Anterior cingulate cortex (tissue), 58 donors: ENCODE data around the gene KLHL35.
A peak's percentile ranks its signal among the peaks of the same experiment; 100 is the strongest.

Experiments used
- DNase-seq, 58 donors: peaks; one replicate each; lab custom pipeline; 2025; lab: John Stamatoyannopoulos, UW

The KLHL35 gene

DNA sequence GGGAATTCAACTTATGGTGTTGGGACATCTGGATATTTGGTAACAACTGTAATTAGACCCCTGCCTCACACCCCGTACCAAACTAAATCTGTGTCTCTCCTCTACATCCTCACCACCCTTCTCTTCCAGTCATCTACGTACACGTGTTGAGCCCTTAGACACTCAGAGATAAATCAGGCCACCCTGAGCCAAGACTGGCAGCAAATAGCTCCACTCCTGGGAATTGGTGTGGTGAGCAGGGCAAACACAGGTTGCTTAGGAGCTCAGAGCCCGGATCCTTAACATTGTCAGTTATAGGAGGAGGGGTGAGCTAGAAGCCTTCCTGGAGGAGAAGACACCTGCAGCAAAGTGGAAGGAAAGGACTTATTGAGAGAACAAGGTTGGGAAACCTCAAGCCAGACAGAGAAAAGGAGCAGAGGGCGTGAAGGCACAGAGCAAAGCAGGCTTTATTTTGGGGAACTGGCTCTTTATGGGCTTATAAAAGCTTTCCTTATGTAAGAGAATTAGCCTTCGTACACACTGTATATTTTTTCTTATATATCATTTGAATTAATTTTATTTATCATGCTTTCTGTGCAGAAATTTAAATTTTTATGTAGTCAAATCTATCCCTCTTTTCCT is 36.9 kb upstream of the KLHL35 start:
- DNase-seq: no peak

GRCh38 chr11:75468534-75469340 is 35.7 kb upstream of the KLHL35 start:
- no peak for DNase-seq

DNA sequence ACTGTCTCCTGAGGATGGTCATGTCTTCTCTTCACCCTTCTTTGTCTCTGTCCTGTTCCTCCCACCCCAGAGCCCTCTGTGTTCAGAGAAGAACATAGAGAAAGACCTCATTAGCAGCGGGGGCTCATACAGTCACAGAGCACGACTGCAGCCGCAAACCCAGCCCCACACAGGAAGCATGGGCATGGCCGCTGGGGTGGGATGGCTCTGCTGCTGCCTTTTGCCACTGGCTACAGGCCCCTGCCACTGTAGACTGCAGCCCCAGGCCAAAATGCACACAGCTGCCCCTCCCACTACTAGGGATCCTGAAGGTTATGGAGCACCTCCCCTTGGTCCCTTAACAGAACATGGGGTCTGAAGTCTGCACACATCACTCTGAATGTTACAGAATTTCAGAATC is 34.9 kb upstream of the KLHL35 start:
- DNase-seq: no peak

DNA sequence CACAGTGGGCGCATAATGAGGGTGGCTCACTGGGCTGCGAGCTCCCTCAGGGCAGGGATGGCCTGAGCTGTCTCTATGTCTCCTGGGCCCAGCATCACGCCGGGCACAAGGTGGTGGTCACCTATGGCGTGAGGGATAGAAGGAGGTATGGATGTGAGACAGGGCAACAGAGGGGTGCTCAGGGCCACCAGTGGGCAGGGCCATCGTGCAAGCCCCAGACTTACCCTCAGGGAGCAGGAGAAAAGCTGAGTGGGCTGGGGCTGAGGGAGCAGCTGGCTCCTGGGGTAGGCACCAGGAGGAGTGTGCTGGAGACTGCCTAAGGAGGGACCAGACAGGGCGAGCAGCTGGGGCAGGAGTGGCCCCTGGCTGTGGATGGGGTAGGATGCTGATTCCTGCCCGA is 34.3 kb upstream of the KLHL35 start:
- no peak for DNase-seq

DNA sequence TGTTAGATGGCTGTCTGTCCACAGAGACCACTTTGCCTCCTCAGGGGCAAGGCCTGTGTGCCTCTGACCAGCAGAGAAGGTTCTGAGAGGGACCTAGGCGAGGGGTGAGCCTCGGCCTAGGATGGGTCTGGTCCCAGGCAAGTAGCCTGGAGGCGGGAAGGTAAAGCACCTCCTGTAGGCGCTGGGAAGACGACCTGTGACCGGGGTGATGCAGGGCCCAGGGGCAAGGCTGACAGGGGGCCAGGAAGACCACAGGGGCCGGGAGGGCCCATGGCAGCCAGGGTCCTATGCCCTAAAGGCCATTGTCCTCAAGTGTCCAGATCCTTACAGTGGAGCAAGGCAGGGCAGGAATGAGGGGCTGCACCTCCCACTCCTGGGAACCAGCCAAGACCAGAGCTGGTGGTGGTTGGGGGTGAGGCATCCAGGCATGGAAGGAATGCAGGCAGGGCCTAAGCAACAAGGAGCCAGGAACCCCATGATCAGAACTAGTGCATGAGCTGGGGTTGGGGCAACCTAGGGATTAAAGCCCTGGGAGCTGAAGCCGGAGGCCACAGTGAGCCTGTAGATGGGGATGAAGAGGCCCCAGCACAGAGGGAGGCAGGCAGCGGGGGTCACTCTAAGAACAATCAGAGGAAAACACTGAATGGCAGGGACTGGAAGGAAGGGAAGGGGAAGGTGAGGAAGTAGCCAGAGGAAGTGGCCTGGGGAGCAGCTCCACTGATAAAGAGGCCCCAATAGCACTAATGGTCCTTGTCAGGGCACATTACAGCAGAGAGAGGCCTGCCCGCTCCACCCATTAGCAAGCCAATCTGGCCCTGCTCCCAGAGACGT is 32.9 kb upstream of the KLHL35 start:
- no peak for DNase-seq

- no peak for DNase-seq
These were observed 30.2 kb upstream of the KLHL35 start for GRCh38 chr11:75463106-75463774.

DNA sequence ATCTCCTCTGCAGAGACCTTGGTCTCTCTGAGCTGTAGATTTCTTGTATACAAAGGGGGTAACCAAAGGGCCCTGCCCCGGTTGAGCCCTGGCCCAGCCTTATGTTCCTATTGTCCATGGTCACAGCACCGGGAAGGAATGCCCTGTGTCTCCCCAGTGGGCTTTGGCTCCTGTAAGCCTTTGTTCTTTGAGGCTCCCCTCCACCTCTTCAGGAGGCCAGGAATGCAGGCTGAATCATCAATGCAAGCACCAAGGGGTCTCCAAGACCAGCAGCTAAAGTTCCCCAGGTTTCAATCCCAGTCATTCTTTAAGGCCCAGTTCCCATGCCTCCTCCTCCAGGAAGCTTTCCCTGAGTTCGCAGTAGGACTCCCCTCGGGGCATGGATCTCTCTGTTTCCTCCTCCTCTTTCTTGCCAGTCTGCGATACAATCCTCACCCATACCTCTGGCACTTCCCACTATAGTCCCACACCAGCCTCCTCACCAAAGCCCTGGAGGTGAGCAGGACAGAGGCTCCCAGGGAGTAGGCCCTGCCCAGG is 29.2 kb upstream of the KLHL35 start:
- no peak for DNase-seq

- no peak for DNase-seq
These were observed 28.1 kb upstream of the KLHL35 start for GRCh38 chr11:75461151-75461550.

- DNase-seq: no peak
These were observed 23.7 kb upstream of the KLHL35 start for GRCh38 chr11:75456596-75457183.

- no peak for DNase-seq
These were observed 22.0 kb upstream of the KLHL35 start for GRCh38 chr11:75454987-75455386.

DNA sequence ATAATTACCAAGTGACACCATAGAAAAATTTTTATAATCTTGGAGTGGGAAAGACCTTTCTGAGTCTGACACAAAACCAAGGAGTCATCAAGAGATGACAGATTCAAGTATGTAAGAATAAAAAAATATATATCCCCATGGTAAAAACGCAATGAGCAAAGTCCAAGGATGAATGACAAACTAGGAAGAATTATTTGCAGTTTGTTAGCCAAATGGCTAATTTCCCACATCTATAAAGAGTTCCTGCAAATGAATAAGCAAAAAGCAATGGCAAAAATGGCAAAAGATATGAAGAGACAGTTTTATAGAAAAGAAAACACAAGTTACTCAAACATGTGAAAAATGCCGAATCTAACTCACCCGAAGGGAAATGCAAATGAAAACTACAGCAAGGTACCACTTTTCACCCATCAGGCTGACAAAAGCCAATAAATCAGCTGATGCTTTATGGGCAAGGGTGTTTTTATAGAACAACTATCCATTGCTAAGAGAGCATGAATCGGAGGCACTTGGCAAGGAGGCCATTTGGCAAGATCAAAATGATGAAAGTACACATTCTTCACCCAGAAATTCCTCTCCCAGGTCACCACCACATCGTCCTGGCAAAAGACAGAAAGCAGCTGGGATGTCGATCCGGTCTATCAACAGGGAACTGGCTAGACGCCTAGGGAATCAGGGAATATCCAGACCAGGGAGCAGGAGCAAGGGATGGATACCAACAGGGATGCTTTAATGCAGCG is 21.1 kb upstream of the KLHL35 start:
- DNase-seq: peak in 2 of 58 donors; percentile 9 to 26

DNA sequence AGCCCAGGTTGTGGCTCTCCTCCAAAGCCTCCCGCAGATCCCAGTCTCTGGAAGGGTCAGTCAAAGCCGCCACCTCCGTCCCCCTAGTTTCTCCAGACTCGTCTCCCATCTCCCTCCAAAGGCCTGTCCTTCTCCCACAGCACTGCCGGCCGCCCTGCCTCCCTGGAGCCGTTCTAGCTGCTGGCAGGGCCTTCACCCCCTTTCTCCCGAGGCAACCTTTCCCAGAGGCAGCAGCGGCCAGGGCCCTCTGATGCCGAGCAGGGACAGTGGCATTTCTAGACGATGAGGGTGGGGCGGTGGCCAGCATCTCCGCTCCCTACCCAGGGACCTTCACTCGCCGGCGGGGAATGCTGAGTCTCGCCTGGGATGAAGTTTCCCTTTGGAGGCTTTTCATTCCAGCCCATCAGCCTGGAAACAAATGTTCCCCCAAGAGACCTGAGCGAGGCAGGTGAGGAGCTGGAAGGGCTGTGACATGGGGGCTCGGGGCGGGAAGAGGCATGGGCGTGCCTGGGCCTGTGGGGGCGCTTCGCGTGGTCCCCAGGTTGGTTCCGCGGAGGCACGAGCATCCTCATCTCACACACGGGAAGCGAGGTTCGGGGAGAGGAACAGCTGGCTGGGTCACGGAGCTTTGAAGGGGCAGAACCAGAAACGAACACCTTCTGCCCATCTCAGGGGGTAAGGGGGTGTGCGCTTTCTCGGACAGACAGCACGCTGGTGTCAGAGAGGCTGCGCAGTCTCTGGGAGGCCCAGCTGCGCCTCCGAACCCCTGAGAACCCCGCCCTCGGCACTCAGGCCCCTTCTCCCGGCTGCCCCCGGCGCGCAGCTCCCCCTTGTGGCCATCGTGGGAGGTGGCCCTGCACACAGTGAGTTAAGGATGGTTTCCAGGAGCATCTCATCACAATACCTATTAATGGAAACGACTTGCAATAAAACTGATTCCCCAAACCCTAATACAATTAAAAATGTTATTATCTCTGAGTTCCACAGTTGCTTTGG is 18.1 kb upstream of the KLHL35 start:
- DNase-seq: no peak

DNA sequence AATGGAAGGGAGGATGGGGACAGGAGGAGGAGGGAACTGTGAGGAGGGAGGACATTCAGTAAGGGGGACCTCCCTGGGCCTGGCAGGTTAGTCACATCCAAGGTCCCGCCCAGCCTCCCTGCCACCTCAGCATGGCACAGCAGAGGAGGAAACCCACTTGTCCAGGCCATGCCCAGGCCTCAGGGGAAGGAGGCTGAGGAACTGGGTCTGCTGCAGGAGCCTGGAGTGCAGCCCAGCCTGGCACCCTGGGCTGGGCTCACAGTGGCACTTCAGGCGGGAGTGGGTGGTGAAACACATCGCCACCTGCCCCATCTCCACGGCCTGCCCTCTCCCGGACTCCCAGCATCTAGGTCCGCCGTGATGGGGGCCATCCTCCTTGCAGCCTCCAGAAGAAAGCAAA is 17.2 kb upstream of the KLHL35 start:
- DNase-seq: no peak

DNA sequence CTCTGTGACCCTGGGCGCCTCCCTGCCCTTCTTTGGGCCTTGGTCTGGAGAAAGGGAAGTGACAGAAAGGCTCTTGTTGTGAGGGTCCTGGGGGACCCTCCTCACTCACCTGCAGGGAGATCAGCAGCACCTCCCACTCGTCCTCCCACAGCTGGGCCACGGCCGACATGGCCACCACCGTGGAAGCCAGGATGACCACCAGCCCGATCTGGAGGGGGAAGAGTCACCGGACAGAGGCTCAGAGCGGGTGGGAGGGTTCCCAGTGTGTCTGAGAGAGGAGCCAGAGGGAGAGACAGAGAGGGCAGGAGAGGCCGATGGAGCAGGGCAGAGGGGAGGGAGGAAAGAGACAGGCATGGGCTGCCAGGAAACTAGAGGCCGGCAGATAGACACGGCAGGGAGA is 16.8 kb upstream of the KLHL35 start:
- no peak for DNase-seq

DNA sequence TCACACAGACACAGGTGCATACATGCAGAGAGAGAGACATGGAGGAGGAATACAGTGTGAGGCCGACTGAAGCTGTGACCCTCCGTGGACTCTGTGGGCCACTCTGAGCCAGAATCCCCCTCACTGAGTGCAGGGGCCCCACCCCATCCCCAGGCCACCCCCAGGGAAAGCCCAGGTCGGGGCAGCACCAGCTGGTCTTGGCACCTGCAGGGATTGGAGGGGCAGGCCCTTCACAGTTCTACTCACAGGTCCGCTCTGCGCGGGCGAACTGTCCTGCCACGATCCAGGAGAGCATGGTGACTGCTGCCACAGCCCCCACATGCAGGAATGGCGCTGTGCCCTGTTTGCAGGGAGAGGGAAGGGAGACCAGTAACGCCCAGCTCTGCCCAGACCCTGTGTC is 16.3 kb upstream of the KLHL35 start:
- DNase-seq: no peak

- no peak for DNase-seq
These were observed 14.4 kb upstream of the KLHL35 start for GRCh38 chr11:75447415-75447814.

DNA sequence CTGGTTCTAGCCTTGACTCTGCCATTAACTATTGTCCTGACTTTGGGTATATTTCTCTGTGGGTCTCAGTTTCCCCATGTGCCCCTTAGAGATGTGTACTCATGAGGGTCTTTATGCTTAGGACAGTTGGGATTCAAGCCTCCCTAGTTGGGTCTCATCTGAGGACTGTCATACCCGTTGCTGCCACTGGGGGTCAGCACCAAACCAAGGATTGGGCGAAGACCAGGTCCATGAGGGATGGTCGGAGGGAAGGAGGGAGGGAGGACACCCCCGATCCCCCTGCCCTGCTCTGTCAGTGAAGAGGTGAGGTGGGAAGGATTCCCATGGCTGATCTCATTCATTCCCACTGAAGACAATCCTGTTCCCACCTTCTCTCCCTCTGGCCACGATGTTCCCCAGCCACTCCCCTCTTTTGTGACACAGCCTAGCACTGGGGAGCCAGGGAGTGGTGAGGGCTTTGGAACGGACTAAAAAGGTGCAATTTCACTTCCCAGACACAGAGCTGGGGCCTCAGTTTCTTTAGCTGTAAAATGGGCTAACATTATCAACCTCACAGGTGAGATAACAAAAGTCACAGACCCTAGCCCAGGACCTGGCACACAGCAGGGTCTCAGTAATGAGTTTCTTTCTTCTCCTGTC is 12.4 kb upstream of the KLHL35 start:
- DNase-seq: peak in 51 of 58 donors; percentile 9 to 83 (median 37)

- DNase-seq: no peak
These were observed 10.0 kb upstream of the KLHL35 start for GRCh38 chr11:75443043-75443442.
